Body of pancreas (tissue), 4 donors: ENCODE measurements around the gene NEDD9. TPM values are rescaled to one million over a fixed set of nuclear protein-coding genes. Genes with fewer than 3 reads are reported as not detected.

Experiments
- ATAC-seq: fragments of 150-250 bp; one replicate; pipeline ENCODE4 v1.9.1; 2016
- DNase-seq, 4 donors: peaks; one replicate each; pipeline ENCODE4 v3.0.0-alpha.2; 2019
- H3K27ac ChIP-seq, 4 donors: fragments of 200-600 bp; sonication (generic); 1 replicate in 3 of 4; 2 replicates in 1 of 4; pipeline versions ENCODE4 v1.5.1 to v1.6.1; 2016 to 2019; ENCODE audit warnings: mild to moderate bottlenecking in 1 of 4, mixed read lengths in 1 of 4, moderate library complexity in 1 of 4
- H3K27me3 ChIP-seq, 2 donors: fragments of 200-600 bp; sonication (generic); one replicate each; pipeline ENCODE4 v1.6.0; 2016; ENCODE audit warnings: mild to moderate bottlenecking in 1 of 2
- H3K36me3 ChIP-seq, 2 donors: fragments of 200-600 bp; sonication (generic); replicated peaks in 1 of 2; 2 replicates each; pipeline ENCODE4 v1.5.1; 2016; ENCODE audit warnings: low read depth in 2 of 2; ENCODE audit not compliant: insufficient read depth in 1 of 2
- H3K4me1 ChIP-seq: fragments of 200-600 bp; sonication (generic); one replicate; pipeline ENCODE4 v1.6.0; 2016
- H3K4me3 ChIP-seq, 2 donors: fragments of 200-600 bp; sonication (generic); 1 replicate in 1 of 2; 2 replicates in 1 of 2; pipeline ENCODE4 v1.5.1; 2016 to 2019
- H3K9me3 ChIP-seq, 3 donors: fragments of 200-600 bp; sonication (generic); 1 replicate in 2 of 3; 2 replicates in 1 of 3; pipeline ENCODE4 v1.5.1; 2016
- POLR2A ChIP-seq, 3 donors: fragments of 450-650 bp; IDR thresholded peaks; one replicate each; pipeline ENCODE4 v1.6.1; 2016; ENCODE audit warnings: antibody characterized with exemption in 3 of 3, mild to moderate bottlenecking in 2 of 3
- WGBS, 2 donors: methylation state at CpG; one replicate each; pipeline ENCODE4 v1.1.5; 2017; 5-methylcytosine and 5-hydroxymethylcytosine counted together
- intact Hi-C: fragments of 100-400 bp; cut with DNase I; formaldehyde crosslinking; loops from one replicate; pipeline ENCODE4 v1.15.1; 2023
- total RNA-seq, 2 donors: library from RNA; depleted of rRNA; stranded (reverse); fragments of >200 nt; gene quantifications; one replicate each; pipeline ENCODE4 v1.1.0, GENCODE V29; 2016
- TF ChIP-seq, protein P1 (sequence below), 7 experiments: fragments of 450-650 bp in 4 of 7; fragments of 200-600 bp in 3 of 7; sonication (generic) in 3 of 7; IDR thresholded peaks; one replicate each; pipeline ENCODE4 v1.5.1; 2016 to 2019; ENCODE audit warnings: antibody characterized with exemption in 7 of 7

NEDD9 gene
- total RNA-seq, 2 donors from 2014 or later = 22.8 to 58.3 TPM

DNA sequence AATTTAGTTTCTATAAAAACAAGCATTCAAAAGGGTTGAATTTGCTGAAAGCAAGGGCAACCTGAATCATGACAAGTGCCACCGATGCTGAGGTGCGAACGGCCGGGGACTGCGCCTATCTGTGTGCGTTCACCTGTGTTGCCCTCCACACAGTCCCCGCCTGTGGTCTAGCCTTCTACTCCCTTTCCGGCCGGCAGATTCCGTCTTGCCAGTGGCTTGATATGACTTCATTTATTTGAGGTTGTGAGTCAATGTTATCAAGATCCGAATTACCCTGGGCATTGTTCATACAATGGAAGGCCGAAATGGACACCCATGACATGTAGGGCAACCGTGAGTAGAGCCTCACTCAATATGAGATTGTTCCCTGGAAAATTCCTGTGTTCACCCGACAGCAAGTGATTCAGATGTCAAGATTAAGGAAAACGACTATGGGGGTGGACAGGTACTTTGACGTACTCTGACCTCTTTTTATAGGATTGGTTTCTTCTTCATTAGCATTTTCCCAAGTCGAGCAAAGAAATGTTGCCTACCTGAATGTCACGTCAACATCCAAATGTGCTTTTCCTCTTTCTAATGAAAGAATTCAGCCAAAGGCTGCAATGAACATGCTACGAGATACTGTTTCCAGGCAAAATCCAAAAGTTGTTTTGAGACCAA, 41.1 kb upstream of the NEDD9 start:
- no peaks in the 10 kb centered on the region for H3K36me3 ChIP-seq
- no peaks in the 10 kb centered on the region for H3K27me3 ChIP-seq
- no peak overlapping the region for H3K27ac ChIP-seq
- 86 to 89% methylated on average over 18 to 19 of the region's 19 CpGs for WGBS, 2 donors
- H3K4me3 ChIP-seq = no peak overlapping the region
- no peak for ATAC-seq
- H3K9me3 ChIP-seq = no peaks in the 10 kb centered on the region
- no peak for DNase-seq
- intact Hi-C loops = no loop called here
- no peak for TF ChIP-seq POLR2A (IDR thresholded peaks at IDR 0.05)
- TF ChIP-seq, protein P1, sequence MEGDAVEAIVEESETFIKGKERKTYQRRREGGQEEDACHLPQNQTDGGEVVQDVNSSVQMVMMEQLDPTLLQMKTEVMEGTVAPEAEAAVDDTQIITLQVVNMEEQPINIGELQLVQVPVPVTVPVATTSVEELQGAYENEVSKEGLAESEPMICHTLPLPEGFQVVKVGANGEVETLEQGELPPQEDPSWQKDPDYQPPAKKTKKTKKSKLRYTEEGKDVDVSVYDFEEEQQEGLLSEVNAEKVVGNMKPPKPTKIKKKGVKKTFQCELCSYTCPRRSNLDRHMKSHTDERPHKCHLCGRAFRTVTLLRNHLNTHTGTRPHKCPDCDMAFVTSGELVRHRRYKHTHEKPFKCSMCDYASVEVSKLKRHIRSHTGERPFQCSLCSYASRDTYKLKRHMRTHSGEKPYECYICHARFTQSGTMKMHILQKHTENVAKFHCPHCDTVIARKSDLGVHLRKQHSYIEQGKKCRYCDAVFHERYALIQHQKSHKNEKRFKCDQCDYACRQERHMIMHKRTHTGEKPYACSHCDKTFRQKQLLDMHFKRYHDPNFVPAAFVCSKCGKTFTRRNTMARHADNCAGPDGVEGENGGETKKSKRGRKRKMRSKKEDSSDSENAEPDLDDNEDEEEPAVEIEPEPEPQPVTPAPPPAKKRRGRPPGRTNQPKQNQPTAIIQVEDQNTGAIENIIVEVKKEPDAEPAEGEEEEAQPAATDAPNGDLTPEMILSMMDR (IDR thresholded peaks at IDR 0.05) = no peak
- H3K4me1 ChIP-seq = peaks cover 62% of the 10 kb centered on the region

DNA sequence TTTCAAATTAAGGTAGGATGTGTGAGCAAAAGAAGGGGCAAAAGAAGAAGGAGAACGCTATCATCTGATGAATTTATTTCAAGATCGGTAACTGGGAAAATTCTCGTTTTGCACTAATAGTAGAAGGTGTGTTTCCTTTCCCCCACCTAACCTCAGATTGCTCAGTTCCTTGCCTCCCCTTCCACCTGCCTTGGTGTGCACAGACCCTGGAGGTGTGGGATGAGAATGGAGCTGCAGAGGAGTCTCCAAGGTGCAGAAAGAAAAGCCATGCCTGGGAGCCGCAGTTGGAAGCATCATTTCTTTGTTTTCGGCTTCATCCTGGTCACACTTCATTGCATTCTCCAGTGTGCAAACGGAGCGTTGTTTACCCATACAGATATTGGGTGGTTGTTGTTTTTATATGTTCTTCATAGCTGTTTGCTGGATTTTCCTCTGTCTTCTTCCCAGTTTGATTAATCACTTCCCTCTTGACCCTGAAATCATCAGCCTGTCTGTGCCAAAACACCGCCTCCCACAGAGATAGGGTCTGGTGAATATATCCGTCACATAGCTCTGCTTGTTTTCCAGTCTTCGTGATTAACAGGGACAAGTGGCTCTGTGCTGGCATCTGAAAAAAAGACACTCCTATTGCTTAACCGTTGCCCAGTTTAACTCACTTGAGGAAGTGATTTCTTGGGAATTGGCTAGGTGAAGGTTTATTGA, 40.2 kb upstream of the NEDD9 start:
- no peak for DNase-seq
- Histone ChIP-seq H3K27me3 (no peaks in the 10 kb centered on the region), H3K9me3 (no peaks in the 10 kb centered on the region), H3K36me3 (no peaks in the 10 kb centered on the region), H3K4me3 (no peak overlapping the region), H3K27ac (no peak overlapping the region), H3K4me1 (peaks cover 57% of the 10 kb centered on the region)
- intact Hi-C loops = no loop called here
- no peak for ATAC-seq
- TF ChIP-seq, protein P1 (IDR thresholded peaks at IDR 0.05) = no peak
- no peak for TF ChIP-seq POLR2A (IDR thresholded peaks at IDR 0.05)
- WGBS, 2 donors = 66 to 69% methylated on average over 11 of the region's 11 CpGs

DNA sequence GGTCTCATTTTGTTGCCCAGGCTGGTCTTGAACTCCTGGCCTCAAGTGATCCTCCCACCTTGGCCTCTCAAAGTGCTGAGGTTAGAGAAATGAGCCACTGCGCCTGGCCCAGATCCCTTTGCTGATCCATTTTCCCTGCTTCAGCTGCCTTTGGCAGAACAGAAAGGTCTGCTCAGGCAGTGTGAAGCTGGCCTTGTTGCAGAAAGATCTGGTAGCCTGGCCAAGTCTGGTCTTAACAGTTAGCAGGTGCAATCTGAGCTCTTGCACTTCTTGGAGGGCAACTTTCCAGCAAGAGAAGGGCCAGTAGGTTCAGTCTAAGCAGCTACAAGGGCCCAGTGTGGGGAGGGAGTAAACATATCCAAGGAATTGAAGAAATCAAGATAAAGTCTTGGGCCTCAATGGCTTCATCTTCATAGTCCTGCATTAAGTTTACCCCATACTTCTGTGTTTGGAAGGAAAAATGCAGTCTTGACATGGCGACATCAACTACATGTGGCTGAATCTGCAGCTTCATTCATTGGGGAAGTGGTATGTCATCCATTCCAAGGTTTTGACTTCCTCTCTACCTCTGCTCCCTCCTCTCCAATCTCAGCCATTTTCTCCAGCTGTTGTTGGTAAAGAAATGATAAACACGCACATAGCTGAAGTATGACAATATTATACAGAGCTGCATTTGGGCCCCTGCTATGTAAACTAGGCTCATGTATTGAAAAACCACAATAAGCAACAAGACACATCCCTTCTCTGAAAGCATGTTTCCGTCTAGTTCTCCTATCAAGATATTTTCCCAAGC, 39.0 kb upstream of the NEDD9 start:
- Histone ChIP-seq H3K27me3 (no peaks in the 10 kb centered on the region), H3K36me3 (no peaks in the 10 kb centered on the region), H3K9me3 (no peaks in the 10 kb centered on the region), H3K27ac (no peak overlapping the region), H3K4me1 (peaks cover 47% of the 10 kb centered on the region), H3K4me3 (no peak overlapping the region)
- intact Hi-C loops = no loop called here
- no peak for TF ChIP-seq POLR2A (IDR thresholded peaks at IDR 0.05)
- TF ChIP-seq, protein P1 (IDR thresholded peaks at IDR 0.05) = no peak
- DNase-seq (peak in 3 of 4 donors; percentile 22 to 54 (median 35)), ATAC-seq (no peak)
- 84 to 90% methylated on average over 4 of the region's 4 CpGs for WGBS, 2 donors

DNA sequence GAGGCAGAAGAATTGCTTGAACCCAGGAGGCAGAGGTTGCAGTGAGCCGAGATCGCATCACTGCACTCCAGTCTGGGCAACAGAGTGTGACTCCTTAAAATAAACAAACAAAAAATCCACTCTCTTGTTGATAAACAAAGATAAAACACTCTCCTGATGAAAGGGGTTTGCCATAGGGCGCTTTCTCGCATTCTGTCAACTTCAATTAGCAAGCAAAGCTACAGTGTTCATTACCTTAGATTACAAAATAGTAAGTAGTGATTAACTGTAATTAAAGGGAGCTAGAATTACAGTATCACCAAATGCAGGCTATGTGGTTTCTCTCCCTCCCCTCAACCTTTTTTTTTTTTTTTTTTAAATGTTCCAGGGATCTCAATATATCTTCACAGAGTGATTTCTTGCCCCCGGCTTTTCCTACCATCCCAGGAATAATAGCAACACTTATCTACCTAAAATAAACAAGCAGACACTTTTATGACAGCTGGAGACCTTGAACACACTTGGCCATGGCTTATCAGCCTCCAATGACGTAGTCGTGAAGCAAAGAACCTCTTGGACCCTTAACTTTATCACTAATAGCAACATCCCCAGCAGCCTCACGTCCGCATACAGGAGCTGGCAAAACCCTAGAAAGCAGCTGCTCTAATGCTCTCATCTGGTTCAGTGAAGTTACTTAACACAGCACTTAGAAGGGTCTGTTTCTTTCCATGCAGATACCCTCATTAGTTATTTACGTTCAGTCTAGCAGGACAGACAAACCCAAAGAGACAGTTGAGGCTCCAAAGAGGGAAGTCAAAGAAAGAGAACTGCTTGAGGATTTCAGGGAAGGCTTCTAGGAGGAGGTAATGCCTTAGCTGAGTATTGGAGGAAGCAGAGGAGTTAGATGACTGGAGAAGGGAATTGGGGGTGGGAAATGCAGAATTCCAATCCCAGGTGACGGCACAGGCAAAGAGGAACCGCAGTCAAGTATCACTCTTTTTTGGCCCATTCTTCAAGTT, 37.9 kb upstream of the NEDD9 start:
- H3K4me1 ChIP-seq = peaks cover 37% of the 10 kb centered on the region
- no peaks in the 10 kb centered on the region for H3K9me3 ChIP-seq
- DNase-seq (peak; percentile 23 to 67 (median 32)), ATAC-seq (peak; percentile 86)
- WGBS, 2 donors = 37 to 38% methylated on average over 12 of the region's 12 CpGs
- no peaks in the 10 kb centered on the region for H3K27me3 ChIP-seq
- TF ChIP-seq, protein P1 (IDR thresholded peaks at IDR 0.05) = no peak
- no peak overlapping the region for H3K4me3 ChIP-seq
- H3K27ac ChIP-seq = peak overlapping the region in 3 of 4 donors; percentile 26 to 60 (median 52)
- H3K36me3 ChIP-seq = no peaks in the 10 kb centered on the region
- intact Hi-C loops = no loop called here
